HG03196 (cell line): Measurements from ENCODE around the gene PIK3AP1.

Source experiments
- ATAC-seq: cut with Tn5 transposase; IDR thresholded peaks from one replicate; pipeline ENCODE4 v1.9.1; 2021; ENCODE audit not compliant: unreplicated experiment

Gene PIK3AP1

DNA sequence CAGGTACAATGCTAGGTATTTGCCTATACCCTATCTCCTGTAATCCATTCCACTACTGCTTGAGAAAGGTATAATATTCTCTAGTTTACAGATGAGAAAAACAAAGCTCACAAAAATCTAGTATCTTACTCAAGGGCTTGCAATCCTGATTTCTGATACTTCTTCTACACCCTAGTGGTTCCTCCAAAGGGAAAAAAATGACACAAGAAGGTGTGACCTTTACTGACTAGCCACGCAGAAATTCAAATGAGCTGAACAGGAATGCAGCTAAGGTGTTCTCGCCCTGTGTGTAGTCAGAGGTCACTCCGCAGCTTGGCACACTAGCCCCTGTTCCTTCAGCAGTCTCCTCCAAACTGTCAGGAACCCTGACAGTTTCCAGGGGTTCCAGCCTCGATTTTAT is 74.0 kb downstream of the PIK3AP1 start:
- ATAC-seq, result no peak

DNA sequence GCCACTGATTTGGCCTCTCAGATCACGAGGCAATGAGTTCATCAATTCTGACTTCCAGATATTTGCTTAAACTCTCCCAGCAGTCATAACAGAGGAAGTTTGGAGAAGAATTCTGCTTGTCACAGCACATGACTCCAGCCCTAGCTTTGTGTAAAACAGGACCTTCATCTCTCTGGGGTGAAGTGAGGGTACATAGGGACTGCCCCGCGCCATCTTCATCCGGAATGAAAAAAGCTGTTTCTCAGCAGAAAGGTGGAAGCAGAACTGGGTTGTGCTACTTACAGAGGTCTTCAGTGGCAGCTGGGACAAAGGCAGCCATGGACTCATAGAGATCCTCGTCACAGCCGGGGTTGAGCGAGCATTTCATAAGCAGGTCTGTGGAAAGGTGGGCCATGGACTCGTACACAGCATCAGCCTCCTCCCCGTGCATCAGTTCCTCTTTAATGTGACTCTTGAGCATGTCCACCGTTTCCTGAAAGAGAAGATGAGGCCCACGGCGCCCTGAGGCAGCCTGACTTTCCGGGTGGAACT is 75.1 kb downstream of the PIK3AP1 start:
- ATAC-seq, result no peak

DNA sequence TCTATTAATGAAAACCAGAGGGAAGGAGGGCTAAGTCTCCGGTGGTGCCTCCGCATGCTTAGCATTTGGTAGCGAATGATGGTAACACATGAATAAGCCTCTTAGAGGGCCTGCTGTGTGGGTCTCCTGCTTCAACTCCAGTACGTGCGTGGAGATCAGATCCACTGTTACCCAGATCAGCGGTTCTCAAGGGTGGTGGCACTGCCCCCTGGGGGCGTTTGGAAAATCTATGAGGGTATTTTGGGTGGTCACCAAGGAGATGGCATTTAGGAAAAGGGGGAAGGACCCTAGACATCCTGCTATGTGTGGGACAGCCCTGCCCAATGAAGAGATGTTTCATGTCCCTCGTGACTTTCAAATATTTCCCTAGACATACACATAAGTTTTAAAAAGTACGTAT is 76.4 kb downstream of the PIK3AP1 start:
- ATAC-seq, result no peak

DNA sequence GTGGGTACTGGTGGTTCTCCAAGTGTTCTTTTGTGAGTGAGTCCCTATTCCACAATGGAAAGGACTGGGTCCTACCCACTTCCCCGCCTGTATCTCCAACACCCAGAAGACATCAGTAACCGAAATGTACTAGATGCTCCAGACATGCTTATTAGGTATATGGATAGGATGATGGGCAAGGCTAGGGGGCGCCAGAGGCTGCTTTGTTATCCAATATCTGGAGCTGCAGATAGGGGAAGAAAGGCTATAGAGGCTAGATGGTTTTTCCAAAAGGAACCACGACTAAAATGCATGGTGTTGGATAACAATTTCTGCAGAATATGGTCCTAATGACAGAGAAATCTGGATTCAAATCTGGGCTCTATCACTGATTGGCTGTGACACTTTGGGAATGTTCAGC is 77.3 kb downstream of the PIK3AP1 start:
- ATAC-seq, result no peak

DNA sequence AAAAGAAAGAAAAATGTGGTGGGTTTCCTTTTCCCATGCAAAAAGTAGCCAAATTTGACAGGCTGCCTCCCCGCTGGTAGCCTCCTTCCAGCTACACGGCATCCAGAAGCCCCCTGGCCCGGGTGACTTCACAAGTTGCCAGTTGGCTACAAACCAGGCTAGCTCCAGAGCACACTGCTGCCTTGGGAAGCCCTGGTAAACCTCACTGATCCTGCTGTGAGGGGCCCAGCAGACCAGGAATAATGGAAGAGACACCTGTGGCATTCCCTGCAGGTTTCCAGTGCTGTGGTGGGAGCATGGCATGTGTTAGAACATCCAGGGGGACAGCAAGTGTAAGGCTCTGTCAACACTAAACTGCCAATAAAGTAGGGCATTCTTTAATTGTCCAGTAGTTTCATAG is 77.8 kb downstream of the PIK3AP1 start:
- ATAC-seq, result no peak

DNA sequence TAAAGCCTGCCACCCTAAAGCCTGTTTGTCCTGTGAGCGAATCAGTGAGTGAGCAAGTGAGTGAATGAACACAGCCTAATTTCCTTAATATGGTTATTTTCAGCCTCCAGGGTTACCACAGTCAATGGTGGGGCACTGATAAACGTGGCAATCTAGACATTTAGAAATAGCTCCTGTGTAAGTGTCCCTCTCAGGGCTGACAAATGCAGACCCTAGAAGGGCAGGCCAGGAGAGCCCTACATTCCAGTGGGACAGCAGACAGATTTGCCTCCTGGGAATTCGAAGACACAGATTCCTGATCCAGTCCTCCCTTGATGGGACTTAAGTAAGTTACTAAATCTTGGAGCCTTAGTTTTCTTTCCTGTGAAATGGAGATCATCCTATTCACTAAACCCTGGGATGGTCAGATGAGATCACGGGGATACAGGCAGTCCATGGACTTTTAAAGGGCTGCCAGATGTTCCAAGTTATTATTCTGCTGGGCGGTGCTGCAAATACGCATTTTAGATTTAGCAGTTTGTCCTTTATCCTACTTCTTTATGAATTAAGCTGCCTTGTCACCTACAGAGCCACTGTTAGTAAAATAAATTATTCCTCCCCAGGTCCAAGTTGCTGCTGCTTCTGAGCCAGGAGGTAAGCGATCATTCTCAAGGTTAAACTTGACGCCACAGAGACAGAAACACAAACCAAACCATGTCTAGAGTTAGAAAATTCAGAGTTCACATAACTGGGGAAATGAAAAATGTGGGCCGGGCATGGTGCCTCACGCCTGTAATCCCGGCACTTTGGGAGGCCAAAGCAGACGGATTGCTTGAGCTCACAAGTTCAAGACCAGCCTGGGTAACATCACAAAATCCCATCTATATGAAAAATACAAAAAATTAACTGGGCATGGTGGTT is 78.7 kb downstream of the PIK3AP1 start:
- no peak for ATAC-seq

DNA sequence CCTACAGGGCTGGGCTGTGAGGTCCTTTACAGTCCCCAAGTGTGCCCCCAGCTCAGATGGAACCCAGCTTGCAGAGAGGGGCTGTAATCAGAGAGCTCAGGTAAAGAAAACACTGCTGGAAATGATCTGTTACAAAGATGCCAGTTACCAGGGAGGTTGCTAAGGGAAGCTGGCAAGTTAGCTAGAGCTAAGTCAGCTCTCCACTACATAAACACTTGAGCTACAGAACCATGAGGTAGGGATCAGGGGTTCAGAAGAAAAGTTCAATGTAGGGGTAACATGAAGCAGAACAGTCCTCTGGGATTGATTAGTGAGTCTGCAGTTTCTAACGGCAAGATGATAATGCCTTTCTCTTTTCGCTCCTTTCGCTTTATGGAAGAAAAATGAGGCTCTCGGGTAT is 80.4 kb downstream of the PIK3AP1 start:
- no peak for ATAC-seq

DNA sequence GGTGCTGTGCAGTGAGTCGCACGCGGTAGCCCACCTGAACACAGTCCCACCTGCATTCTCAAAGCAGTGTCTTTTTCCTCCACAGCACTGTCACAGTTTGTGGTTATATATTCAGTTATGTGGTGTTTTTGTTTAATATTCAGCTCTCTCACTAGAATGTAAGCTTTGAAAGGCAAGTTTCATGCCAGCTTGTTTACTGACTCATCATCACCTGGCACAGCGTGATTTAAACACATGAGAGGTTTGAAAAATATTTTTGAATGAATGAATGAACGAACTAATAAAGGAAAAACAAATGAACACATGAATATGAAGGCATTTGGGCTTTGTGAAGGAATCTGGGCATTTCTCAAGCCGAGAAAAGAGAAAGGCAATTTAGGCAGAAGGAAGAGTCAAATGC is 81.6 kb downstream of the PIK3AP1 start:
- no peak for ATAC-seq

DNA sequence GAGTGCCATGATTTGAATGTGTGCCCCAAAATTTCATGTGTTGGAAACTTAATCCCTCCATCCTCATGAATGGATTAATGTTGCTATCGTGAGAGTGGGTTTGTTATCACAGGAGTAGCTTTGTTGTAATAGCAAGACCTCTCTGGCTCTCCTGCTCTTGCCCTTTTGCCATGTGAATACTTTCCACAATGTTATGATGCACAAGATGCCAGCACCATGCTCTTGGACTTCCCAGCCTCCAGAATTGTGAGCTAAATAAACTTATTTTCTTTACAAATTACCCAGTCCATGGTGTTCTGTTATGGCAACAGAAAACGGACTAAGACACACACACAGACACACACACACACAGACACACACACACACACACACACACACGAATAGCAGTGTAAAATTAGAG is 82.2 kb downstream of the PIK3AP1 start:
- no peak for ATAC-seq

DNA sequence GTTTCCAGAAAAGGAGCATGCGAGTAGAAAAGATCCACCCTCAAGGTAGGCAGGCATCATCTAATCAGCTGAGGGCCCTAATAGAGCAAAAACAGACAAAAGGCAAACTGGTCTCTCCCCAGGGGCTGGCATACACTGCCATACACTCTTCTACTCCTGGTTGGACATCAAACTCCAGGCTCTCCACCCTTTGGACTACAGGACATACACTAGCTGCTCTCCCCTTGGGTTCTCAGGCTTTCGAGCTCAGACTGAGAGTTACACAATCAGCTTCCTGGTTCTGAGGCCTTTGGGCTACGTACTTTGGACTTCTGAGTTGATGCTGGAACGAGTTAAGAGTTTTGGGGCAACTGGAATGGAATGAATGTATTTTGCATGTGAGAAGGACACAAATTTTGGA is 82.6 kb downstream of the PIK3AP1 start:
- no peak for ATAC-seq

DNA sequence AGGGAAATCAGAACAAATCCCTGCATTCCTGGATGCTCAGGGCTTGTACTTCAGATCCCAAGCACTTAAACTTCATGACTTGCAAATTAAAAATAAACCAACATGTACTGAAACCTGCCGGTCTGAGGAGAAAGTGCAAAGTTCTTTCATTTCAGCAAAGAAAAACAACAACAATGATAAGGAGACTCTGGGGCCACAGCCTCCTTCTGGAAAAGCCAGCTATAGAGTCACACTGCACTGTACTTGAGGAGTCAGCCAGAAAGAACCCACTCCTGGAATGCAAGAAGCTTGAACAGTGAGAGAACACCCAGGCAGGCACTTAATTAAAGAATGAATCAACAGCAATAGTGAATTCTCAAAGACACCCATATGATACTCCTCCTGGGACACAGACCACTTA is 83.8 kb downstream of the PIK3AP1 start:
- no peak for ATAC-seq

DNA sequence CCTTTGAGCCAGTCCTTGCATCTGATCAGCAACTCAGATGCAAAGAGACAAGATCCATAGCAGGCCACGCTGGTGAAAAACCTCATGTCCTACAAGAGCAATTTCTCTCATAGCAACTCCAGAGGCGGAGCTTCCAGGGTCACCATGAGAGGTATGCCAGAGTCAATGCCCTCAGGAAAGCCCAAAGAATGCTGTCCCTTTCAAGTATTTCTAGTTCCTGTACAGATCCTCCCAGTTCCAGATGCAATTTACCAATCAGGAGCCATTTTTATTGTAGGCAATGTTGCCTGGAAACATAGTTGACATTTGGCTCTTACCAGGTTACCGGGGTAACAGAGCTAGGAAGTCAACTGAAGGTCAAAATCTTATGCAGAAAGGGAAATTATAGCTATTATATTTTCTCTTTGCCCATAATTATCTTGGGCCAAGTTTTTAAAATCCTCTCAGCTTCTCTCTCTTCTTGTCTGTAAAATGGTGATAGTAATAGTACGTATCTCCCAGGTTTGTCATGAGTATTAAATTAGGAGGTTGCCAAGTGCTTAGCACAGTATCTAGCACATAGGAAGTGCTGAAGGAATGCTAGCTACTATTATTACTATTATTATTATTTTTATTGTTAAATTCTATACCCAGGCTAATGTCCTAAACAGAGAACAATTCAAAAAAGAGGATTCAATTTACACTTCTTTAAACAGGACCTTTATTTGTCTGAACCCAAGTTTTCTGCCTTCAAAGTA is 87.2 kb downstream of the PIK3AP1 start:
- ATAC-seq, result no peak

DNA sequence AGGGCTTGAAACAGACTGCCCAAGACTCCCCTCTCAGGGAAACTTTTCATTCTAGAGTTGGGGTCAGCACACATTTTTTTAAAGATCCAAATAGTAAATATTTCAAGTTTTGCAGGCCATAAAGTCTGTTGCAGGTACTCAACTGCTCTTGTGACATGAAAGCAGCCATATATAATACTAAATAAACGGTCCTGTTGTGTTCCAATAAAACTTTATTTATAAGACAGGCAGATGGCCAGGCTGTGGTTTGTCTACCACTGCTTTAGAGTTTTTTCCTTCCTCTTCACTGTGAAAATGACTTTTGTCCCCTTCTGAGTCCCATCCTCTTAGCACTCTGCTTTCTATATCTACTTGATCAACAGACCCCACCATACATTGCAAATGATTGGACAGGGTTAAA is 93.0 kb downstream of the PIK3AP1 start:
- ATAC-seq, result no peak

DNA sequence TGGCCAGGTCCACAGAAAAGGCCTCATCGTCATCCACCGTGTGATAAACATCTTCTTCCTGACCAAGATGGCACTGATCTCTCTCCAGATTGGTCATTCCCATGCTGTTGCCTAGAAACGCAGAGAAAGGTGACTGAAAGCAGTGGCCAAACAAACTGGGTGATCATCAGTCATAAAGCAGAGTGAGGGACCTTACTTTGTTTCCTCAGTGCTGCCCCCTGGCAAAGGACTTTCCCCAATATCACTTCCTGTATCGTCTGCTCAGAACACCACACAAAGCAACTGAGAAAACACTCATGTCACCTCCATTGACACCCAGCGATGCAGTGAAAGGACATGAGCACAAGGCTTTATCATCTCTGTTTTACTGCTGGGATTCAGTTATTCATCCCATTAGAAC is 93.5 kb downstream of the PIK3AP1 start:
- no peak for ATAC-seq

DNA sequence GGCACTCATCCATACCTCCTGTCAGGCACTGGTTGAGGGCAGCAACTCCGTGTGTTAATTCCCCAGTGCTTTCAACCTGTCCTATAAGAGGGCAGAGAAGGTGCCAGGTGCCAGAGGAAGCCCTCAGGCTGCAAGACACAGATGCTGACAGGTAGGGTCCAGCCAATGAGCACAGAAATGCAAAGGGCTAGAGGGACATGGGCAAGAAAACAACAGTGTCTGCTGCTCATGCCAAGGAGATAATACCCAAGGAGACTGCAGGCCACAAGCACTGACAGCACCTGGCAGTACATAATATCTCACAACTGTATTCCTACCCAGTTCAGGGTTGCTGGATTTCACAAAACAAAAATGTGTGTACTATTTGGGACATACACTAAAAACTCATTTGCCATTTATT is 95.1 kb downstream of the PIK3AP1 start:
- ATAC-seq, result no peak

DNA sequence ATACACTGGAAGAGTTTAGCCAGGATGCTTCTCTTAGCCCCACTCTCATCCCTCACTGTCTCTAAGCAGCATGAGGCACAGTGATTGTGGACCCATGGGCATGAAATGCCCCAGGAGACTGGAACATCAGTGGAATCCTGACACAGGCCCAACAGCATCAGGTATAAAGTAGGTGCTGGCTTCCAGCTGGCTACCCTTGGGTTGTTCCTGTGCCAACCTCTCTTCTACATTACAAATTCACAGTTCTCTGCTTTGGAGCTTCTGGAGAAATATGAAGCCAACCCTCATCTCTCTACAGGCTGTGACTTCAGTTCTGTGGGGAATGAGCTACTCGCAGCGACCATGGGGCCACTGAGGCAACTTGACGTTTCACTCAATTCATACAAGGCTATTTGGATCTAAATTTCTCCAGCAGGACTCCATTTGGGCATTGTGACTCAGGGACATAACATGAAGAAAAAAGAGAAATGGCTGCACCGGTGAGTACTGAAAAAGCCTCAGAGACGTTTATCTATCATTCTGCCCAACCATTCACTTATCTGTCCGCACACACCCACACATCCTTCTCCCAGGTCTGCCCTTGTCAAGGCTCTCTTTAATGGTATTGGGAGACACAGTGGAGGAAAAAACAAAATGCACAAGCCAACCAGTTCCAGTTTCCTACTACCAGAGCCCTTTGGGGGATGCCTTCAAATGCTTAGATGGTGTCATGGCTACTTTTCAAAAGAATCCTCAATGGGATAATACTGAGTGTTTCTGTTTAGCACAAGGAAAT is 98.1 kb downstream of the PIK3AP1 start:
- no peak for ATAC-seq

DNA sequence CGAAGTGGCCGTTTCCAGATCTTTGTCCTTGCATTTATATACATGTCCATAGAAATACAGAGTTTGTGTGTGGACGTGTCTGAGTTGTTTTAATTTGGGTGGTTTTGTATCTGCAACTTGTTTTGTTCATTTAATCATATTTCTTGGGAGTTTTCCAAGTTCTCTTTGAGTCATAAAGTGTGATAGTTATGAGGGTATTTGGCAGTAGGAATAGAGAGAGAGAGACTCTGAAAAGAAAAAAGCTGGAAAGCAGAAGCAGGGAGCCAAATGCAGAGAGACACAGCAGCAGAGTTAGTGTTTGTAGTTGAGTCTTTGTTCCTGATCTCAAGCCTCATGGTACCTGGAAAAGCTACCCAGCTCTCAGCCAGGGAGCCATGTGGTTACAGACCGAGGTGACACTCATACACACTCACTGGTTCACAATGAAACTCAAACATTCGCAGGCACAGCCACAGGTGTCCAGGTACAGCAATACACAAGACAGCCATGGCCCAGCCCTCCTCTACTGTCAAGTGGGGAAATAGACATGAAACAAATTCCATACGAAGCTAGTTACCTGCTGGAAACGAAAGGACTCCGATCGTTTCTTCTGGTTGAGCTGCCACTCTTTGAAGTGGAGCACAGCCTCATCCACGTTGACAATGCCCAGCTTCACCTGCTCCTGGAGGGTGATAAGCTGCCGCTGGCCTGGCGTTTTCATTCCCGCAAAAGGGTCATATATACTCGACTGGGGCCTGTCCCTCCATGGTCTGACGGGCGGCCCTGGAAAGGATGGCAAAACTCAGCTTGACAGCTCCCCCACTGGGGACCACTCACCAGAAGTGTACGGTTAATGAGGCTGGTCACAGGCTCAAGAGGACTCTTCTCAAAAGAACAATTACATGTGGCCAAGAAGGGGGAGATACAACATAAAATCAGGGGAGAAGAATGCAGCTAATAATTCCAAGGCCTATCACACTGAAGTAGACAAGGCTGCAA is 100.2 kb downstream of the PIK3AP1 start:
- ATAC-seq, result no peak

DNA sequence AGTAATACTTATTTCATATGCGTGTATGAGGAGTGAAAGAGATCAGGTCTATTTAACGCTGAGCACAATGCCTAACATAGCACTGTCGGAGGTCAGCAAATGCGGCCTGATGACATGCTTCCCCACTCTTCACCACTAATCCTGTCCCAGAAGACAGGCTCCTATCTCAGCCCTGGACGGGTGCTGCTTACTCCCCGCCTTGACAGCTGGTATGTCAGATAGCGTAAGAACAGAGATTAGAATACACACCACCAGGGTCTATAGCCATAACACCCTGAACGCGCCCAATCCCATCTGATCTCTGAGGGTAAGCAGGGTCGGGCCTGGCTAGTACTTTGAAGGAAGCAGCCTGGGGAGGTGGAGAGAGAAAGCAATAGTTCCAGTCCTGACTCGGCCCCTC is 101.2 kb downstream of the PIK3AP1 start:
- no peak for ATAC-seq

DNA sequence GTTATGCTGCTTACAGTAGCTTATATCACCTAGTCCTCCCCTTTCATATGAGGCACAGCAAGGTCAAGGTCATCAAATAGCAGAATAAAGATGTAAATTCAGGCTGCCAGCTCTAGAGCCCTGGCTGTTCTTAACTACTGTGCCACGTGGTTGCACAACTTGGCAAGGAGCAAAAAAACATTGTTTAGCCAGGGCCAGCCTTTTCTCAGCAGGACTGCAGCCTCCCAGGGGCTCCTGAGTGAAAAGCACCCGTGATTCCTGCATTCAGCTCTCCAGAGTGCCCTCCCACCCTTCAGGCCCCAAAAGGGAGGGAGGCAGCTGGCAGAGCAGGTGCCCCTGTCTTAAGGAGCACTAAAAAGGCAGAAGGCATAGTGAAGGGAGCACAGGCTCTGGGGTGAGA is 101.7 kb downstream of the PIK3AP1 start:
- ATAC-seq, result no peak

DNA sequence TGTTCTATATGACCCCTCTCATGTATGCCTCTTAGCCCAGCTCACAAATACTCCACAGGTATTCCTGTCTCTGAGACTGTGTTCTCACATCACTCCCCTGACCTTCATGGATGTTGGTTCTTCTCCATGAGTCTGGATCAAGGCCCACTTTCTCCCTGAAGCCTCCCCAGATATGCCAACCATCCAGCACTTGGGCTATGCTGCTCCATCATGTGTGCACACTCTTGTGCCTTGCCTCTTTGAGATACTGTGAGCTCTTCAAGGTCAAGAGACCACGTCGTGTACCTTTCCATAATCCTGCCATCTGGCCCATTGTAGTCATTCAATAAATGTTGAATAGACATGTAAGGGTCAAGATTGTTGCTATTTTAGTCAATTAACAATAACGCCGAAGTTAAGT is 103.4 kb downstream of the PIK3AP1 start:
- no peak for ATAC-seq
